ENCODE measurements around the gene PTTG1IP.

Gene PTTG1IP

GRCh38 chr21:44862869-44863685 lies 10.4 kb downstream of the PTTG1IP start:
- no peak for DNase-seq (ENCODE audit: low spot score)

- DNase-seq (ENCODE audit: low spot score) = no peak
Observed at GRCh38 chr21:44858791-44859190, 14.7 kb downstream of the PTTG1IP start.

DNA sequence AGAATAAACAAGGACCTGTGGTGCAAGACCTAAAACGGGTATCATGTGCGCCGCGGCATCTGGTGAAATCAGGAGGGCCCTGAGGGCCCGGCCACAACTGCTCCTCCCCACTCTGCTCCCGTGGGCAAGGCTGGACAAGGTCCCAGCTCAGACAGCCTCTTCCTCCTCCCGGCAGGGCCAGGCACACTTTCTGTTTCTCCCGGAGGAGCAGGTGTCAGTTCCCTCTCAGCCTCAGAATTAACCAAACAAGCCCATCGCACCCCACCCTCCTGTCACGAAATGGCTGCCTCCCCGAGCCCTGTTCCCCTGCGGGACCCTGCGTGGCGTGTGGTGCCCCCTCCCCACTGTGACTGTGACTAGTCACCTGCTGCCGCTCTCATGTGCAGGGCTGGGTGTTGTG lies 15.2 kb downstream of the PTTG1IP start:
- no peak for DNase-seq (ENCODE audit: low spot score)

DNA sequence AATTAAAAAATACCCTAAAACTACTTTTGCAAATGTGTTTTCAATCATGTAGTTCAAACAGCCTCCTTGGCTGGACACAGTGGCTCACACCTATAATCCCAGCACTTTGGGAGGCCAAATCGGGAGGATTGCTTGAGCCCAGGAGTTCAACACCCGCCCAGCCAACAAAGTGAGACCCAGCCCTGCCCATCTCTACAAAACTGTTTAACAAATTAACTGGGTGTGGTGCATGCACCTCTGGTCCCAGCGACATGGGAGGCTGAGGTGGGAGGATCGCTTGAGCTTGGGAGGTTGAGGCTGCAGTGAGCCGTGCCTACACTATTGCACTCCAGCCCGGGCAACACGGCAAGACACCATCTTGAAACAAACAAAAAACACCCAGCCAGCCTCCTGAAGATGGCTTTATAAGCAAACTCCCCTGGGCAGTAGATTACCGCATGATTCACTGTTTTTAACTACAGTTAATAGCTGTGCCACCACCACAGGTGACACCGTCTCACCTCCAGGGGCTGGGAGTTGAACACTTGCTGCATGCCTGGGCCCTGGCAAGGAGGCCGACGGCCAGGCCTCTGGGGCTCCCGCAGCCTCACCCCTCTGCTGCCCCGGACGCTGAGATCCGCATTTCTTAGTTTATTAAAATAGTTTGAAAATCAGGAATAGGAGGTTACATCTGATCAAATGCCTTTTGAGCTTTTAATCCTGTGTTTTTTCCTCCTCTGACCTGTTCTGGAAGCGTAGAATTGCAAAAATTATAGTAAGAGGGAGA lies 16.2 kb downstream of the PTTG1IP start:
- DNase-seq (ENCODE audit: low spot score) = no peak

DNA sequence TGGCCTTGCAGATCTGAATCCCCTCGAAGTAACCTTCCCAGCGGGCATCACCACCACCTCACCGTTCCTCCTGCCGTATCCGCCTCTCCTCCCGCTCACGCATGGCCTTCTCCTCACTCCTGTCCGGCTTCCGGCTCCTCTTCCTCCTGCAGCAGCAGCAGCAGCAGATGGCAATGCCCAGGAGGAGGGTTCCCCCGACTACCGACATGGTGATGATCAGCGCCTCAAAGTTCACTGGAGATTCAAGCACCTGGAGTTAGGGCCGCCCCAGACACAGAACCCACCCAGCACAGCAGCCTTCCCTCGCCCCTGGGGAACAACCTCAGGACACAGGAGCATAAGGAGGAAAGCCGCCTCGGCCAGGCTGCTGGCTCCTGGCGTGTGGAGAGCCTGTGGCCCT lies 17.4 kb downstream of the PTTG1IP start:
- no peak for DNase-seq (ENCODE audit: low spot score)

- no peak for DNase-seq (ENCODE audit: low spot score)
Observed at GRCh38 chr21:44855572-44855971, 17.9 kb downstream of the PTTG1IP start.

DNA sequence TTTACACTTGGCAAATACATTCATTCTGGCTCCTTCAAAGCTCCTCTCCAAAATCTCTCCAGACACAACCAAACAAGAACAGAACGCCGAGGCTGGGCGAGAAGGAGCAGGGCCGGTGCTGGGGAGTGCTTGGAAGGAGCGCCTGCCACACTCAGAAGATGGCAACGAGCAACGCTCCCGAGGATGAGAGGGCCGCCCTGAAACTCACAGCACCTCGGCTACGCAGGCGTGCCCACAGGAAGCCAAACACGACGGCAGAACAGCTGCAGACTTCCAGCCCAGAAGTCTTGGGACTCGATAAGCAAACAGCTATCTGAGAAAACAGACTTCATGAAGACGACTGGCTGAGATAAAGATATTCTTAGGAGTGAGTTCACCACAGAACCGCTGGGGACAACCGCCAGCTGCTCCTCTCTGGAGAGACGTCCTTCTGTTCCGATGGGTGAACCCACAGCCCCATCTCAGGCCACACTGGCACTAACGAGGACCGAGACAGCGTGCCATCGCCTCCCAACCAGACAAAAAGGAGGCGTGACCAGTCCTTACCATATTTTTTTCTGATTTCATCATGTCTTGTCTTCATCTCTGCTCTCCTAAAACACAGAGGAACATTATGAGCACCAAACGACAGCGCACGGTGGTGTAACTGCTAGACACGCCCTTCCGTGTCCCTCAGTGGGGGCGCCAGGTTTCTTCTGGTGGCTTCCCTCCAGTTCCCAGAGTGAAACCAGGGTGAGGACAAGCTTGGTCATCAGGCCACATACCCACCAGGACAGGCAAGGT lies 18.6 kb downstream of the PTTG1IP start:
- no peak for DNase-seq (ENCODE audit: low spot score)

GRCh38 chr21:44854391-44854663 lies 19.2 kb downstream of the PTTG1IP start:
- DNase-seq (ENCODE audit: low spot score) = no peak

GRCh38 chr21:44853601-44854390 lies 19.7 kb downstream of the PTTG1IP start:
- no peak for DNase-seq (ENCODE audit: low spot score)

GRCh38 chr21:44850905-44851657 lies 22.4 kb downstream of the PTTG1IP start:
- DNase-seq (ENCODE audit: low spot score) = no peak

DNA sequence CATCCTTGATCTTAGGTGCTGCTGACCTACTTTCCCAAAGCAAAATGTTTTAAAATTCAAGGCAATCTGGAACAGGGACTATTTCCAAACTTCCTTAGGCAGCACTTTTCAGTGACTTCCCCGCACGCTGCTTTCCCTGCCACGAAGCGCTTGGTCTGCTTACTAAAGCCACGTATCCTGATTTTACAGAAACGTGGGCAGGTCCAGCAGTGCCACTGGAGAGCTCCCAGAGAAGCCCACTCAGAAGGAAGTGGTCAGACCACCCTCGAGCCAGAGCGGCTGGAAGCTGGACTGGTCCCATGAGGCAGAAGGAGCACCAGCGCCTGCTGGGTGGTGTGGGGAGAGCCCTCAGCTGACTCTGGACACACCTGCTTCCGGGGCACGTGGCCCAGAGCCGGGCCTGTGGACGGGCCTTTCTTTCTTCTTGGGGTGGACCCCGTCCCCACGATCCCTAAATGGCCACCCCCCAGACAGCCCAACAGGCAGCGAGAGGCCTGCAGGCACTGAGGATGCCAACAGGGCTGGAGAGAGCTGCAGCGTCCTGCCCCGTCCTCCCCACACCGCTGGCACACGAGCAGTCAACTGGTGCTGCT lies 23.2 kb downstream of the PTTG1IP start:
- no peak for DNase-seq (ENCODE audit: low spot score)

DNA sequence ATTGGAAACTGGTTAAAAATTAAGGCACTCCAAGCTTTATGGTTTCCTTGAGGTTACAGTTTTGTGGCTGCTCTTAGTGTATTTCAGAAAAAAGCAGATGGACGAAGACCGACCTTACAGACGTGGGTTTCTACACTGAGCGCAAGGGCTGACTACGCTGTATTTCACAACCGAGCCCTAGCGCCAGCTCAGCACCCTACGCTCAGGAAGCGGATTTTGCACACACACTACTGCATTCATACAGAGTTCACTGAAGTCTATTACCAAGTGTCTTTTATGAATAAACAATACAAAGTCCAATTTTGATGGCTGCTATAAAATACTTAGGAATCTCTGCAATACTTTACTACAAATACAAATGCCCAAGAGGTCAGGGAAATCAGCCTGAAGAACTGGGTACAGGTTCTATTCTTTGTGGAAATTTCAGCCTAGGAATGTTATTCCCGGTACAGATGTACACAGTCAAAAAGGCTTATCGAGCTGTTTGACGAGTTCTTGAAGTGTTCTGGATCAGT lies 23.8 kb downstream of the PTTG1IP start:
- DNase-seq (ENCODE audit: low spot score) = no peak

DNA sequence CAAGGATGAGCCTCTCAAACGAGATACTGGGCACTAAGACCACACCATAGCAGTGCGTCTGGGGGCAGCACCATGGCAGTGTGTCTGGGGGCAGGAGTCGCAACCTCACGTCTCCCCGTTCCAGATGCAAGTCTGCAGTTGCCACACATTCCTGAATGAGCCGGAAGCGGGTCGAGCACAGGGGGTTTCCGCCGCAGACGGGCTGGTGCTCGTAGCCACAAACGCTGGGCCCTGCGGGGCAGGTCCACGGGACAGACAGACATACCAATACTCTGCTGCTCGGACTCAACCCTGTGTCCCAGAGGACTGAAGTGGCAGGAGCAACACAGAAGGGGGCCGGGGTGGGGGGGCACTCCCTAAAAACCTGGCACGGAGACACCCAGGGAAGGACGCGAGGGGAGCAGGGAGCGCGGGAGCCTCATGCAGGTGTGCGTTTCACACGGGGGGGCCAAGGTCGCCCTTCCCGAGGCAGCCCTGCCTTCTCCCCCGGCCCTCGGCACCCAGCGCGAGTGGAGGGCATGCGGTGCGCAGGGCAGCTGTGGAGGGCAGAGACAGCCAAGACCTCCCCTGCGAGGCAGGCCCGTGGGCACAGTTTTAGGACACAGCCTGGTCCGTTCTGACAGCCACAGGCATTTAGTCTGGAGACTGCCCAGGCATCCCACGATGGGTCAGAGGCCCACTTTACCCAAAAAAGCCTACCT lies 24.5 kb downstream of the PTTG1IP start:
- DNase-seq (ENCODE audit: low spot score) = no peak

GRCh38 chr21:44847261-44848056 lies 26.0 kb downstream of the PTTG1IP start:
- no peak for DNase-seq (ENCODE audit: low spot score)

DNA sequence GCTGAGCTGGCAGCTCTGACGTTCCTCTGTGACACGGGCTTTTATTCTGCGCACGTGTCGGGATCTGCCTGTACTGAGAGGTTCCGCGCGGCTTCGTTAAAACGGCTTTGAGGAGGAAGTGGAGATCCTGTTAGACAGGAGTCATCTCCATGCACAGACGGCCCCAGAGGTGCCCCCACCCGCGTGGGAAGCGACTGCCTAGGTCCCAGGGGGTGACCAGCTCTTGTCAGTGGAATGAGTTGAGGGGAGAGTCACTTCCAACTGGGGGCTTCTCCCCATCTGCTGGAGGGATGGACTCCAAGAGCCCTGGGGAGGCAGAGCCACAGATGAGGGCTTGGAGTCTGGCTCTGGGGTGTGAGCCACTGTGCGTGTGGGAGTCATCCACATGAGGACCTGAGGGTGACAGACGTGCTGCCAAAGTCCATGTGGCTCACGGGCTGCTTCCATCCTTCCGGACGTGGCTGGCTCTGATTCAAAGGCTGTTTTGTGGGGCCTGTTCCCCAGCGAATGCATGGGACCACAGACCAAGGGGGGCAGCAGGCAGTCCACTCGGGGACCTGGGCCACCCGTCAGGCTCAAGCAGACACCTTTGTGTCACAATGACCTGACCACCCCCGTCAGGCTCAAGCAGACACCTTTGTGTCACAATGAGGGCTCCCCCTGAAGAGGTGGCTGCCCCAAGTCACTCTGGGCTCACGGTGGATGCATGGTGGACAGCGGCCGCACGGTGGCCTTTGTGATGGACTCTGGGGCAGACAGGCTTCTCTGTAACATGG lies 26.8 kb downstream of the PTTG1IP start:
- peak; percentile 79 for DNase-seq (ENCODE audit: low spot score)

- DNase-seq (ENCODE audit: low spot score) = no peak
Observed at GRCh38 chr21:44846224-44846484, 27.3 kb downstream of the PTTG1IP start.

DNA sequence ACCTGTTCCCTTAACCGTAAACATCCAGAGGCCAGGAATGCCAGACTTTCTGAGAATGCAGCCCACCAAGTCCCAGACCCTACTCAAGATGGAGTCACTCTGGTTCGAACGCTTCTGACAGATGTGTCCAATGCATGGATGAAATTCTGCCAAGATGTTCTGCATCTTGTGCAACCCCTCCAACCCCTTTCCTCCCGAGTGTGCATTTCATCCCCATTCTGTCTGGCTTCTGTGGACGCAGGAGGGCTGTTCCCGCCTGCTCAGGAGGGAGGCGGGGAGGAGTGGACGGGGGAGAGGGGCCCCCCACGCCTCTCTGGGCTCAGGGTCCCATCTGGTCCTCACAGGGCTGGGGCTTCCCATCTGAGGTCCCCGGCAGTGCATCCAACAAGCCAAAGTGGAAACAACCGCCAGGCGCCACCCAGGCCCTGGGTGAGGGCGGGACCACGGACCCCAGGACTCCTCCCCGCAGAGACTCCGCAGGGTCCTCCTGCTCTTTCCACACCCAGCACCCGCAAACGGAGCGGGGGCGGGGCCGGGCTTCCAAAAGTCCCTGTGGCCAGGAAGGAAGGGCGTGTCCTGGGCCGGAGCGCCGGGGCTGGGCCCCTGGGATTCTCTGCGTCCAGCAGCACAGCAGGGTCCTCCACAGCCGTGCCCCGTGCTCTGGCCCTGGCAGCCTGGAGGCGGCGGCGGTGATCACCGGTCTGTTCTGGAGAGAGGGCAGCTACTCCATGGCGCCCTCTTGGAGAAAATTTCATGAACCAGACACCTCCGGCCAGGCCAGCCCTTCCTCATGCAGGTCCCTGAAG lies 27.9 kb downstream of the PTTG1IP start:
- DNase-seq (ENCODE audit: low spot score) = peak; percentile 82

DNA sequence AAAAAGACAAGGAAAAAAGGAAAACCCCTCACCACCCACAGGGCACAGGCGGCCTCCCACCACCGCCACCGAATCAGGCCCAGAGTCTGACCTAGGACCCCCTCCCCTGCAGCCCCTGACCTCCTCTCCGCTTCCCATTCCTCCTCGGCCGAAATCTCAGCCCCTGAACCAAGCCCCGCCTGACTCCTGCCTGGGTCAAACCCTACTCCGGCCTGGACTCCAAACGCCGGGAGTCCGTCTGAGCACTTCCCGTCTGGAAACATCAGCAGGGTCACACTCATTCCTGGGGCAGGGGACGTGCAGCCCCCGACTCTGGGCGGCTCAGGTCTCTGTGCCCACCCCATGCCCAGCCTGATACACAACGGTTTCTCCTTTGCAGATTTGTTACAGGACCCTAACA lies 29.2 kb downstream of the PTTG1IP start:
- DNase-seq (ENCODE audit: low spot score) = no peak

Measured in AG08396 (cell line).